Fibroblast of lung (primary cell): ENCODE results near the gene FAM110D. TPM values are rescaled to one million over a fixed set of nuclear protein-coding genes. Genes with fewer than 3 reads are reported as not detected.

ENCODE experiments used
- DNase-seq, 2 donors: peaks; one replicate each; pipeline versions ENCODE4 v3.0.0 to v3.0.0-alpha.2; 2010; ENCODE audit warnings: low read depth in 2 of 2
- H2AFZ ChIP-seq: 2 replicates; pipeline ENCODE4 v1.5.1; 2012; ENCODE audit warnings: low read length, control low read depth, inconsistent platforms
- H3K27ac ChIP-seq: 2 replicates; pipeline ENCODE4 v1.5.1; 2011; ENCODE audit warnings: low read length, control low read depth; ENCODE audit not compliant: insufficient read depth
- H3K27me3 ChIP-seq: 2 replicates; pipeline ENCODE4 v1.5.1; 2011; ENCODE audit warnings: mild to moderate bottlenecking, low read length; ENCODE audit not compliant: control insufficient read depth, insufficient read depth
- H3K36me3 ChIP-seq: 2 replicates; pipeline ENCODE4 v1.5.1; 2011; ENCODE audit warnings: low read length; ENCODE audit not compliant: control insufficient read depth, insufficient read depth
- H3K4me1 ChIP-seq: 2 replicates; pipeline ENCODE4 v1.5.1; 2011; ENCODE audit warnings: low read length; ENCODE audit not compliant: control insufficient read depth, insufficient read depth; ENCODE audit errors: extremely low read depth
- H3K4me2 ChIP-seq: 2 replicates; pipeline ENCODE4 v1.5.1; 2011; ENCODE audit warnings: low read length, control low read depth; ENCODE audit not compliant: insufficient read depth; ENCODE audit errors: extremely low read depth
- H3K4me3 ChIP-seq, 4 experiments: fragments of 200-600 bp in 1 of 4; sonication (generic) in 1 of 4; replicated peaks in 1 of 4; 2 replicates each; pipeline ENCODE4 v1.5.1; 2011 to 2016; ENCODE audit warnings: low read length in 4 of 4, low read depth in 3 of 4, mild to moderate bottlenecking in 3 of 4, control low read depth in 2 of 4, inconsistent platforms in 1 of 4, mixed read lengths in 1 of 4; ENCODE audit not compliant: insufficient read depth in 1 of 4; ENCODE audit errors: control extremely low read depth in 1 of 4
- H3K79me2 ChIP-seq: 2 replicates; pipeline ENCODE4 v1.5.1; 2012; ENCODE audit warnings: mild to moderate bottlenecking, low read length, inconsistent platforms; ENCODE audit not compliant: control insufficient read depth, insufficient read depth
- H3K9ac ChIP-seq: 2 replicates; pipeline ENCODE4 v1.5.1; 2011; ENCODE audit warnings: mild to moderate bottlenecking, low read length, control low read depth; ENCODE audit not compliant: insufficient read depth
- H3K9me3 ChIP-seq: 2 replicates; pipeline ENCODE4 v1.5.1; 2012; ENCODE audit warnings: low read depth, low read length; ENCODE audit not compliant: control insufficient read depth, insufficient read depth
- H4K20me1 ChIP-seq: 2 replicates; pipeline ENCODE4 v1.5.1; 2011; ENCODE audit warnings: low read length; ENCODE audit not compliant: control insufficient read depth, insufficient read depth; ENCODE audit errors: extremely low read depth
- EZH2 ChIP-seq: IDR thresholded peaks from 2 replicates; pipeline ENCODE4 v1.5.1; 2012; ENCODE audit warnings: low read length, control low read depth, mild to moderate bottlenecking; ENCODE audit errors: missing control alignments
- polyA plus RNA-seq, 2 donors: library from polyadenylated mRNA; depleted of rRNA in 1 of 2; stranded (reverse) in 1 of 2; unstranded in 1 of 2; fragments of >200 nt; gene quantifications; 2 replicates each; pipeline ENCODE4 v1.2.1, GENCODE V29; 2011 to 2012; ENCODE audit warnings: missing spikeins in 1 of 2
- total RNA-seq: library from RNA; depleted of rRNA; stranded (reverse); fragments of >200 nt; gene quantifications from 2 replicates; pipeline ENCODE4 v1.2.1, GENCODE V29; 2014
- TF ChIP-seq, protein P1 (sequence below), 2 donors: IDR thresholded peaks in 1 of 2; conservative IDR thresholded peaks in 1 of 2; 1 replicate in 1 of 2; 2 replicates in 1 of 2; pipeline ENCODE4 v1.5.1; 2011 to 2012; ENCODE audit warnings: low read length in 2 of 2, control low read depth in 1 of 2, inconsistent platforms in 1 of 2, low read depth in 1 of 2, mild to moderate bottlenecking in 1 of 2

Gene FAM110D
- total and polyA plus RNA-seq, 2 donors (not counting 1 experiment from before 2014, with no cell fraction given), result not detected

DNA sequence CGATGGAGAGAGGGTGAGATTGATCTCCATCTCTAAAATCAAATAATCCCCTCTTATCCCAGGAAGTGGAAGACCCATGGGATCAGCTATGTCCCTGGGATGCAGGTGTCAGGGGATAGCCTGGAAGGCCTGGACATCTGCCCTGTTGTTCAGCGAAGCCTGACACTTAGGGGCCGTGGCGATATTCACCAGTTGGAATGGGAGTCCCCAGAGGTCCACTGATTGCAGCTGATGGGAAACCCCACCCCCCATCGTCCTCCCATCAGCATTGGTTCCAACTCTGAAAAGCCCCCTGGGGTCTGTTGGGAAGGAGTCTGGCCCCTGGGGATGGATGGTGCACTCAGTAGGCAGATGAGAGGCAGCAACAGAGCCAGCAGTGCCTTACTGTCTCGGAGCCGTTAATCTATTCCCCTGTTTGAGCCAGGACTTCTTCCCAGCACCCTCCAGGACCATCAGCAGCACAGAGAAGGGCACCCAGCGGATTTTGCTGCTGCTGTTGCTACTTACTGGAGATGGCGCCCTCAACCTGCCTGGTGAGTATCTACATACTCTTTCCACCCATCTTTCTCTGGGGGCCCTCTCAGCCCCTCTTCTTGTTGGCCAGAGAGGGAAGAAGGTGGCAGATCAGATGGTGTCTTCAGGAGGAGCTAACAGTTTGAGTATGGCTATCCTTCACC lies 44.9 kb downstream of the FAM110D start:
- Histone ChIP-seq H3K4me3 (no peak overlapping the region), H2AFZ (no peak overlapping the region), H3K27me3 (peaks cover 4% of the 10 kb centered on the region), H3K79me2 (no peaks in the 10 kb centered on the region), H3K27ac (no peak overlapping the region), H3K9me3 (no peaks in the 10 kb centered on the region), H3K36me3 (no peaks in the 10 kb centered on the region), H3K9ac (no peak overlapping the region), H4K20me1 (no peaks in the 10 kb centered on the region), H3K4me1 (no peaks in the 10 kb centered on the region), H3K4me2 (no peak overlapping the region)
- TF ChIP-seq EZH2, result no peak
- TF ChIP-seq, protein P1, sequence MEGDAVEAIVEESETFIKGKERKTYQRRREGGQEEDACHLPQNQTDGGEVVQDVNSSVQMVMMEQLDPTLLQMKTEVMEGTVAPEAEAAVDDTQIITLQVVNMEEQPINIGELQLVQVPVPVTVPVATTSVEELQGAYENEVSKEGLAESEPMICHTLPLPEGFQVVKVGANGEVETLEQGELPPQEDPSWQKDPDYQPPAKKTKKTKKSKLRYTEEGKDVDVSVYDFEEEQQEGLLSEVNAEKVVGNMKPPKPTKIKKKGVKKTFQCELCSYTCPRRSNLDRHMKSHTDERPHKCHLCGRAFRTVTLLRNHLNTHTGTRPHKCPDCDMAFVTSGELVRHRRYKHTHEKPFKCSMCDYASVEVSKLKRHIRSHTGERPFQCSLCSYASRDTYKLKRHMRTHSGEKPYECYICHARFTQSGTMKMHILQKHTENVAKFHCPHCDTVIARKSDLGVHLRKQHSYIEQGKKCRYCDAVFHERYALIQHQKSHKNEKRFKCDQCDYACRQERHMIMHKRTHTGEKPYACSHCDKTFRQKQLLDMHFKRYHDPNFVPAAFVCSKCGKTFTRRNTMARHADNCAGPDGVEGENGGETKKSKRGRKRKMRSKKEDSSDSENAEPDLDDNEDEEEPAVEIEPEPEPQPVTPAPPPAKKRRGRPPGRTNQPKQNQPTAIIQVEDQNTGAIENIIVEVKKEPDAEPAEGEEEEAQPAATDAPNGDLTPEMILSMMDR (conservative IDR thresholded peaks at IDR 0.05 in 1 of 2, IDR thresholded peaks at IDR 0.05 in 1 of 2; ENCODE audit: low read depth in 1 of 2, low read length in 2 of 2), result no peak
- DNase-seq, result no peak

DNA sequence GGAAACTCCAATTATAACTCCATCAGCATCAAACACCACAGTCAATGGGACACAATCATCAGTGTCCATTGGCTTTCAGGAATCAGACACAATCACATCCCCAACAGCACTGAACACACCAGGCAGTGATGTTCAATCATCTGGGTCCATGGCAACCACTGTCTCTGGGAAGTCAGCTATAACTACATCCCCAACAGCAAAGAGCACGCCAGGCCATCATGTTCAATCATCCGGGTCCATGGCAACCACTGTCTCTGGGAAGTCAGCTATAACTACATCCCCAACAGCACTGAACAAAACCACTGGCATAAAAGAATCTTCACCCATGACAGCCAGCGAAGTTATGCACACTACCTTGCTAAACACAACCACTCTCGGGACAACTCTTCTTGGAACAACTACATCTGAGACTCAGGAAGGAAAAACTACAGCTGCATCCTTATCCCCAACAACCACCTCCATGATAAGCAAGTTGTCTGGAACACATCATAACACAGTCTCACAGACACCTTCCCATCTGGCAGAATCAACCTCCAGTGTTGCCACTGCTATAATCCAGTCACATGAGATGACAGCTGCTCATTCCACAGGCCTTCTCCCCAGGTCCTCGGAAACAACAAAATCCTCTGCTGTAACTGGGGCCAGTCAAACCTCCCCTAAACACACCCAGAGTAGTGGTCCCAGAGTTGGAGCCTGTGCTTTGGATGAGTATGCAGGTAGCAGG lies 51.4 kb downstream of the FAM110D start:
- no peak overlapping the region for H3K9ac ChIP-seq
- no peaks in the 10 kb centered on the region for H3K36me3 ChIP-seq
- H3K4me1 ChIP-seq, result no peaks in the 10 kb centered on the region
- H3K79me2 ChIP-seq, result no peaks in the 10 kb centered on the region
- no peak overlapping the region for H3K4me3 ChIP-seq
- peaks cover 8% of the 10 kb centered on the region for H3K27me3 ChIP-seq
- TF ChIP-seq, protein P1 (conservative IDR thresholded peaks at IDR 0.05 in 1 of 2, IDR thresholded peaks at IDR 0.05 in 1 of 2; ENCODE audit: low read depth in 1 of 2, low read length in 2 of 2), result no peak
- no peak for TF ChIP-seq EZH2
- H4K20me1 ChIP-seq, result no peaks in the 10 kb centered on the region
- H3K4me2 ChIP-seq, result no peak overlapping the region
- no peak for DNase-seq
- no peaks in the 10 kb centered on the region for H3K9me3 ChIP-seq
- no peak overlapping the region for H2AFZ ChIP-seq
- H3K27ac ChIP-seq, result no peak overlapping the region

DNA sequence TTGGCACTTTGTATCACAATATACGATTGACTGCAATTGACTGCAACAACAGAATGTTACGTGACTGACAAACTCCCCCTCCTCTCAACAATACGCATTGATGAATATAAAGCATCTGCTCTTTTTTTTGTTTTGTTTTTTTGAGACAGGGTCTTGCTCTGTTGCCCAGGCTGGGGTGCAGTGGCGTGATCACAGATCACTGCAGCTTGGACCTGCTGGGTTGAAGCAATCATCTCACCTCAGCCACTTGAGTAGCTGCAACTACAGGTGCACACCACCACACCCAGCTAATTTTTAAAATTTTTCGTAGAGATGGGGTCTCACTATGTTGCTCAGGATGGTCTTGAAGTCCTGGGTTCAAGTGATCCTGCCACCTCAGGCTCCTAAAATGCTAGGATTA lies 53.8 kb downstream of the FAM110D start:
- no peak overlapping the region for H2AFZ ChIP-seq
- no peak overlapping the region for H3K27ac ChIP-seq
- H3K4me1 ChIP-seq, result no peaks in the 10 kb centered on the region
- no peak for DNase-seq
- H3K4me2 ChIP-seq, result no peak overlapping the region
- H4K20me1 ChIP-seq, result no peaks in the 10 kb centered on the region
- peaks cover 15% of the 10 kb centered on the region for H3K27me3 ChIP-seq
- H3K36me3 ChIP-seq, result no peaks in the 10 kb centered on the region
- H3K9me3 ChIP-seq, result no peaks in the 10 kb centered on the region
- H3K4me3 ChIP-seq, result no peak overlapping the region
- TF ChIP-seq, protein P1 (conservative IDR thresholded peaks at IDR 0.05 in 1 of 2, IDR thresholded peaks at IDR 0.05 in 1 of 2; ENCODE audit: low read depth in 1 of 2, low read length in 2 of 2), result no peak
- TF ChIP-seq EZH2, result no peak
- no peak overlapping the region for H3K9ac ChIP-seq
- H3K79me2 ChIP-seq, result no peaks in the 10 kb centered on the region
